IPS-18c (cell line): ENCODE data around the gene P3H3.
"Not testable (repeated sequence)": the region's sequence is repeated elsewhere in the genome, so short reads cannot be mapped to it uniquely, and the experiment has no call there.

Experiments used
- H3K4me3 ChIP-seq: 2 replicates; pipeline ENCODE4 v1.7.0; 2013; ENCODE audit warnings: low read depth, mild to moderate bottlenecking, low read length, moderate library complexity; ENCODE audit not compliant: insufficient read depth
- H3K9me3 ChIP-seq: one replicate; pipeline ENCODE4 v1.6.1; 2013; ENCODE audit warnings: mild to moderate bottlenecking, low read length, moderate library complexity; ENCODE audit not compliant: control insufficient read depth, insufficient read depth

The P3H3 gene

GRCh38 chr12:6867413-6868210 is 39.4 kb downstream of the P3H3 start, which contains the start of gene TPI1:
TSS of gene TPI1 (plus strand) at chr12:6867531. CDS start at chr12:6867567, 36 bp downstream.
- peak within 1 kb of the TSS; percentile 94 for H3K4me3 ChIP-seq
- H3K9me3 ChIP-seq: peaks cover 2% of the 10 kb centered on the region

GRCh38 chr12:6868211-6869048 is 40.2 kb downstream of the P3H3 start:
- Histone ChIP-seq H3K4me3 (peak overlapping the region; percentile 94), H3K9me3 (peaks cover 2% of the 10 kb centered on the region)

- Histone ChIP-seq H3K9me3 (peaks cover 2% of the 10 kb centered on the region), H3K4me3 (peak overlapping the region; percentile 94)
Measured at GRCh38 chr12:6869049-6870021, 41.1 kb downstream of the P3H3 start.

GRCh38 chr12:6870304-6870703 is 42.1 kb downstream of the P3H3 start:
- H3K9me3 ChIP-seq, H3K4me3 ChIP-seq: not testable (repeated sequence)

GRCh38 chr12:6871052-6871957 is 43.1 kb downstream of the P3H3 start:
- Histone ChIP-seq H3K9me3 (peaks cover 2% of the 10 kb centered on the region), H3K4me3 (peak overlapping the region; percentile 94)

GRCh38 chr12:6872073-6873048 is 44.2 kb downstream of the P3H3 start:
- peaks cover 2% of the 10 kb centered on the region for H3K9me3 ChIP-seq
- peak overlapping the region; percentile 94 for H3K4me3 ChIP-seq

- H3K4me3 ChIP-seq: peak within 1 kb of the TSS; percentile 94
- H3K9me3 ChIP-seq: peaks cover 1% of the 10 kb centered on the region
Measured at GRCh38 chr12:6873094-6874014, 45.1 kb downstream of the P3H3 start, which contains the start of gene SPSB2. TSS of gene SPSB2 (minus strand) at chr12:6873303. CDS start at chr12:6872901, 402 bp downstream.

- peak overlapping the region; percentile 46 for H3K4me3 ChIP-seq
- not testable (repeated sequence) for H3K9me3 ChIP-seq
Measured at GRCh38 chr12:6874015-6874368, 45.8 kb downstream of the P3H3 start.

- not testable (repeated sequence) for H3K9me3 ChIP-seq, H3K4me3 ChIP-seq
Measured at GRCh38 chr12:6879824-6880223, 51.6 kb downstream of the P3H3 start.

GRCh38 chr12:6883252-6883651 is 55.0 kb downstream of the P3H3 start:
- Histone ChIP-seq H3K9me3 (no peaks in the 10 kb centered on the region), H3K4me3 (no peak overlapping the region)

- Histone ChIP-seq H3K4me3 (peak overlapping the region; percentile 31; the same call in 1 of the 2 replicates), H3K9me3 (no peaks in the 10 kb centered on the region)
Measured at GRCh38 chr12:6883683-6884082, 55.5 kb downstream of the P3H3 start.

GRCh38 chr12:6884539-6884938 is 56.3 kb downstream of the P3H3 start:
- no peaks in the 10 kb centered on the region for H3K9me3 ChIP-seq
- no peak overlapping the region for H3K4me3 ChIP-seq

GRCh38 chr12:6886206-6886999 is 58.2 kb downstream of the P3H3 start:
- H3K9me3 ChIP-seq, H3K4me3 ChIP-seq: not testable (repeated sequence)

- Histone ChIP-seq H3K9me3 (no peaks in the 10 kb centered on the region), H3K4me3 (no peak overlapping the region)
Measured at GRCh38 chr12:6887460-6887859, 59.3 kb downstream of the P3H3 start.
